Hepatocyte (in vitro differentiated cells): ENCODE measurements around the gene SLC27A4.
A peak's percentile ranks its signal among the peaks of the same experiment; 100 is the strongest.

Experiments
- CTCF ChIP-seq: fragments of 200-600 bp; sonication (generic); IDR thresholded peaks from 2 replicates; pipeline ENCODE4 v1.5.1; 2016; ENCODE audit warnings: antibody characterized with exemption, mild to moderate bottlenecking; ENCODE audit not compliant: poor library complexity
- EZH2 ChIP-seq: fragments of 200-600 bp; sonication (generic); IDR thresholded peaks from 2 replicates; pipeline ENCODE4 v1.6.1; 2016; ENCODE audit warnings: antibody characterized with exemption, mild to moderate bottlenecking, borderline replicate concordance

DNA sequence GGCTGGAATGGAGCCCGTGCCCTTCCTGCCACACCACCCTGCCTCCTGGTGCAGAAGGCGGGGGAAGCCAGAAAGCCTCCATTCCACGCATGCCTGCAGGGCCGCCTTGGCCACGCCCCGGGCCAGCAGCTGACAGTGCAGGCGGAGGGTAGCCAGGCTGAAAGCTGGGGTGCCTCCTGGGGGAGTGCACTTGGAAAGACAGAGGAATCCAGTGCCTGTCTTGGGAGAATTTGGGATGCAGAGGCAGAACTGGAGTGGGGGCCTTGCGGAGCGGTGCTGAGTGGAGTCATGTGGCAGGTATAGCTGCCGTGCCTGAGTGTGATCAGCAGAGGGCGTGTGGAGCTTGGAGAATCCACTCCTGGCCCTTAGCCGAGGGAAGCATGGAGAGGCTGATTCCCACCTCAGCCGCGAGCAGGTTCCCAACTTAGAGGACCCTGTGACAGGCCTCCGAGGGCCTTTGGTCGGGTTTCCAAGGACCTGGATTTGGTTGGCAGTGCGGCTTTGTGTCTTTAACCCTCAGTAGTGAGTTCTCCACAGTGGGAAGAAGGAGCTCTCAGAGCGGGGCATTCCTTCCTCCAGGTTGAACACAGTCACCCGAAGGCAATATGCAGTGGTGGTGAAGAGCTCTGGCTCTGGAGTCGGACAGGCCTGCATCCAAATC is 21.8 kb downstream of the SLC27A4 start:
- peak; percentile 93 for TF ChIP-seq CTCF
- no peak for TF ChIP-seq EZH2
